Stimulated activated CD8-positive, alpha-beta memory T cell treated with anti-CD3 and anti-CD28 coated beads, Interleukin-7, amount 100 ng/mL, for 1 hour (primary cell): ENCODE measurements around the gene MOGAT2.
"Not testable (repeated sequence)": the region's sequence is repeated elsewhere in the genome, so short reads cannot be mapped to it uniquely, and the experiment has no call there.

Experiments
- DNase-seq, 2 donors: peaks; one replicate each; pipeline ENCODE4 v3.0.0-alpha.2; 2020; ENCODE audit warnings: low read depth in 2 of 2

Gene MOGAT2

GRCh38 chr11:75717608-75718418 is at the start of gene MOGAT2:
Gene MOGAT2 (plus strand): TSS chr11:75717838. CDS start chr11:75717889, 51 bp downstream.
- no peak for DNase-seq

DNA sequence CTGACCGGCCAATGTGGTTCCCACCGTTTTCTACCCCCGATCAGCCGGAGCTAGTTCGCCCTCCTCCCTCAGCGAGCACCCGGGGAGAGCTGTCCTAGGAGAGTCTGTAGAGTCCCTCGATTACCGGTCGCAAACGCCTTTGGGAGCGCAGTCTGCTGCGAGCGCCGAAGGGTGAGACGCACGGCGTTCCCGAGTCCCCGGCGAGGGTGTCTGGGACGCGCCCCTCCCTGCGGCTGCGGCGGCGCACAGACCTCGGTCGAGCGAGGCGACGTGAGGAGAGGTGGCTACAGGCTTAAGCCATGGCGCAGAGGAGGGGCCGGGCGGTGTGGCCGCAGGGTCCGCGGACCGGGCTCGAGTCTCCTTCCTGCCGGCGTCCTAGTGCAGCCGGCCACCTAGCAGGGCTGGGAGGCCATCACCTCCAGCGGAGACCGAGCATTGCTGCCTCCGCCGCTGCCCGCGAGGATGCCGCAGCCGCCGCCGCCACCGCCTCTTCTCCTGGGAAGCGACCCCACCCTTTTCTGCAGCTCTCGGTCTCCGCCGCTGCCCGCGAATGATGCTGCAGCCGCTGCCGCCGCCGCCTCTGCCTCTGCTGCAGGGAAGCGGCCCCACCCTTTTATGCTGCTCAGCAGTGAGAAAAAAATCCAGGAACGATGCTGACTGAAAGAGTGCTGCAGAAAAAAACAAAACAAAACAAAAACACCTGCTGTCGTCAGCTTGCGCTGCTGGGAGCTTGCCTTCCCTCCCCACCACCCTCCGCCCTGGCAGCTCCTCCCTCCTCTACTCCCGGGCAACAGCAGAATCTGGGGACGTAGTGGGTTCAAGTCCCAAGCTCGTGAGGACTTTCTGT is 49.0 kb upstream of the MOGAT2 start, which contains the start of gene MAP6:
Gene MAP6, minus strand, starts transcription at position 588 of the 847 bp plus-strand sequence. CDS start 669 bp downstream, outside the sequence.
- no peak for DNase-seq

DNA sequence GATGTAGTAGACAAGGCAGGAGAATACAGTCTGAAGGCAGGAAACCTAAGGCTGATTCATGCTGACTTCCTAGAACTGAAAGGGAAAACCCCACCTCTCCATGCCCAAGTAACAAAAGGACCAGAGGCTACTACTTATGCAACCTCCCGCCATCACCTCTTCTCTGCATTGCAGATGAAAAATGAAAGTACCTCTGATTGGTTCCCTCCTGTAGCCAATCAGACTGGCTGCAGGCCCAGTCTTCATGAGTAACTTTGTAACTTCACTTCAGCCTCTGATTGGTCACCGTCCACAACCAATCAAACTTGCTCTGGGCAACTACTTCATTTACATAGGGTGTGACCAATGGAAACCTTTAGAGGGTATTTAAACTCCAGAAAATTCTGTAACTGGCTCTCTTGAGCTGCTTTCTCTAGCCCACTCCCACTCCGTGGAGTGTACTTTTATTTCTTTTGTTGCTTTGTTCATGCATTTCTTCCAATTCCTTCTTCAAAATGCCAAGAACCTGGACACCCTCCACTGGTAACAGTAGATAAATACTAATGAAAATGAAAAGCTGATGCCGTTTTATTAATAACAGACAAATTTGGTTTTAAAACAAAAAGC is 43.6 kb upstream of the MOGAT2 start:
- DNase-seq: no peak

GRCh38 chr11:75677275-75677674 is 40.4 kb upstream of the MOGAT2 start:
- no peak for DNase-seq

- DNase-seq: no peak
Observed at GRCh38 chr11:75677909-75678308, 39.7 kb upstream of the MOGAT2 start.

DNA sequence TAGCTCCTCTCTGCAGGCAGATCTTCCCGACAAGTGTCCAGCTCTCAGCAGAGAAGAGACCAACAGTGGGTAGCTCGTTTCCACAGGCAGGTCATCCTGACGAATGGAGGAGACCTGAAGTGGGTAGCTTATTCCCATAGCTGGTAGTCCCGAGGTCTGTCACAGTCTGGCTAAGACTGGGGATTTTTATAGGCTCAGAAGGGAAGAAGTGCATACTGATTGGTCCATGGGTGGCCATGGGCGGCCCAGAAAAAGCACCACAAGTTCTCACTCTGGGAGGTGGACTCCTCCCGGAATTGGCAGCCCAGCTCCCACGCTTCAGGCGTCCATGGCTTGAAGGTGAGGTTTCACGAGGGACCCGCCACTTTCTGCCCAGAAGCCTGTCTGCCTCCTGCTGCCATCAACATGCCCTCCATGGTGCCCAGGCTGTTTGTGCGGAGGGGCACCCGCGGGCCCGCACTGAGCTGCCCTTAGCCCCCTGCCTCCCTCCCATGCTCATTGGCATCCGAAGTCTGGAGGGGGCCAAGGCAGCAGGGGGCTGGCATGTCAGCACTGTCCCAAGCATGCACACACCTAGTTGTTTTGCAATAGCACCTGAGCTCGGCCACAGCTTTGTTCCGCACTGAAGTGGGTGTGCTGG is 38.9 kb upstream of the MOGAT2 start:
- no peak for DNase-seq

- no peak for DNase-seq
Observed at GRCh38 chr11:75679566-75679965, 38.1 kb upstream of the MOGAT2 start.

- not testable (repeated sequence) for DNase-seq
Observed at GRCh38 chr11:75683856-75684255, 33.8 kb upstream of the MOGAT2 start.

DNA sequence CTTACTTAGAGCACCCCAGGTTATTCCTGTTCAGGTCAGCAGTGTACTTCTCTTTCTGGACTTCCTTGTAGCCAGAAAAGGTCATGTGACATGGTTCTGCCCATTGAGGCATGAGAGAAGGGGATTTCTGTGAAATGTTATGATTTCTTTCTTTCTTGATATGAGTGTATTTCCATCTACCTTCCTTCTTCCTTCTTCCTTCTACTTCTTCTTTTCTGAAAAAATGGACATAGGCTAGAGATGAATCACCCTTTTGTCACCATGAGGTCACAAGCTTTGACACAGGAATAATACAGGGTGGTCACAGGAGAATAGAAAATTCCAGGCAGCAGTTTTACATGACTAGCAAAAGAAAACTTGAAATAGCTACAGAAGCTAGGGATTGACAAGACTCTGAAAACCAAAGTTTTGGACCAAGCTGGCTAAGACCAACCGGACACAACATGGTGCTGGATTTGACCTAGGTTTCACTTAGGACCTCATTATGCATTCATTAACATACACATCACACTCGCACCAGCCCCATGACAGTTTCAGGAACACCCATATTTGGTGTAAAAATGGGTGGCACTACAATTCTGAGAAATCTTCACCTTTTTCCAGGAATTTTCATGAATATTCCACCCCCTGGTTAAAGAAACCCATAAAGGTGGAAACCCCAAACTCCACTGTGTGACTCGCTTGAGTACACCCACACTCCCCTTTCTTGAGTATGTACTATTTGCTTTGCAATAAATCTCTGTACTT is 27.6 kb upstream of the MOGAT2 start:
- DNase-seq: no peak

GRCh38 chr11:75691804-75692203 is 25.8 kb upstream of the MOGAT2 start:
- DNase-seq: no peak

DNA sequence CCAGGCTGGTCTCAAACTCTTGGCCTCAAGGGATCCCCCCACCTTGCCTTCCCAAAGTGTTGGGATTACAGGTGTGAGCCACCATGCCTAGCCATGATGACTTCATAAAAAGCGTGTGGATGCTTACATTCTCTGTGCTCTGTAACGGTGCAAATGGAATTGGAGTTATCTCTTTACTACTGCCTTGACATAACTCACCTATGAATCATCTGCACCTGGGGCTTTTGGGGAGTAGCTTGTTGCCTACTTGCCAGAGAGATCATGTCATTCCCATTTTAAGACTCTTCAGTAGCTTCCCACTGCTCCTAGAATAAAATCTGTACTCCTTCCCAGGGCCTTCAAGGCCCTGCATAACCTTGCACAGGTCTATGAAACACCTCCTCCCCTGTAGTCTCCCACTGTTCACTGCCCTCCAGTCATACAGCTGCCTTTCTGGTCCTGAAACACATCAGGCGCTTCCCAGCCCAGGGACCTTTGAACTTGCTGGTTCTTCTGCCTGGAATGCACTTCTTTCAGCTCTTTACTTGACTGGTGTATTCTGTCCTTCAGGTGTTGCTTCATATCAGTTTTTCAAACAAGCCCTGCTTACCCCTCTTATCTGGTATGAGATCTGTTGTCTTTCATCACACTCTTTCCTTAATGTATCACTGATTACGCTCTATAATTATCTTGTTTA is 19.6 kb upstream of the MOGAT2 start:
- DNase-seq: no peak

DNA sequence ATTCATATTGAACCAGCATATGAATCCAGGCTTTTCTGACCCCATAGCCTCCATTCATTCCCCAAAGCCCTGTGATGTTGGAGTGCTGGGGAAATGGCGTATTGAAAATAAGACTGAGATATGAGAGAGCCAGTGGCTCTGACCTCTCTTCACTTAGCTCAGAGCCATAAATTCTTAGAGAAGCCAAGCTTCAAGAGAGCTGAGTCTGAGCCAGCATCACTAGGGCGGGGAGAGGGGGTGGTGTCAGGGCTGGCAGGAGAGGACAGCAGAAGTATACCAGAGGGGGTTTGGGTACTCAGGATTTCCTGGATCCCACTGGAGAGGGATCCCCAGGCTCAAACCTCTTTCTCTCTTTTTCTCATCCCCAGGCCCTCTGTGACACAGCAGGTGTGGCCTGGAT is 16.7 kb upstream of the MOGAT2 start:
- no peak for DNase-seq

DNA sequence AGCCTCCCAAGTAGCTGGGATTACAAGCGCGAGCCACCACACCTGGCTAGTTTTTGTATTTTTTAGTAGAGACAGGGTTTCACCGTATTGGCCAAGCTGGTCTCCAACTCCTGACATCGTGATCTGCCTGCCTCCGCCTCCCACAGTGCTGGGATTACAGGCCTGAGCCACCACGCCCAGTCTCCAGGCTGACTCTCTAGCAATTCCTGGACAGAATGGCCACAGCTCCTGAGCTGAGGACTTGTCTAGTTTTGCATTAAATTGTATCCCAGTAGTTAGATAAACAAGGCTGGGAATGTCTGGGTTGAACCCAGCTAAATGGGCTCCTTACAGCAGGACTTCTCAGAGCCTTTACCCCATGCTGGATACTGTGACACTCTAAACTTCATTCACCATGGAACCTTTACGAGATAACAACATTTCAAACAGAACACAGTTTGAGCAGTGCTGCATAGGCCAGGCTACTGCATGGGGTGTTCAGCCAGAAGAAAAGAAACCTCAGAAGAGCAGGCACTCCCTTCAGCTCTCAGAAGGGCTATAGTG is 13.9 kb upstream of the MOGAT2 start:
- DNase-seq: no peak

DNA sequence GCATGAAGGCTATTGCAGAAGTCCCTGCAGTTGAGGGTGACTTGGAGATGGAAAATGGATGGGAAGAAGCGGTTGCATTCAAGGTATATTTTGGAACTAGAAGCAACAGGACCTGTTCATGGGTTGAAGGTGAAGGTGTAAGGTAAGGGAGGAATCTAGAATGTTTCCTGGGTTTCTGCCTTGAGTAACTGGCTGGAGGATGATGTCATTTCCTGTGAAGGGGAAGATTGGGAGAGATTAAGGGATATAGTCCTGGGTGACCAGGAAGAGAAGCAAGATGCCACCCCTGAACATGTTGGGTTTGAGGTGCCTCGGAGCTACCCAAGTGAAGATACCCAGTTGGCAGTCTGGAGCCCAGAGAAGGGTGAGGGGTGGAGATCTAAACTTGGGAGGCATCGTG is 12.1 kb upstream of the MOGAT2 start:
- DNase-seq: no peak

- peak; percentile 17 to 47 for DNase-seq
Observed at GRCh38 chr11:75706260-75706729, 11.3 kb upstream of the MOGAT2 start.

- DNase-seq: no peak
Observed at GRCh38 chr11:75714211-75714610, 3.4 kb upstream of the MOGAT2 start.

DNA sequence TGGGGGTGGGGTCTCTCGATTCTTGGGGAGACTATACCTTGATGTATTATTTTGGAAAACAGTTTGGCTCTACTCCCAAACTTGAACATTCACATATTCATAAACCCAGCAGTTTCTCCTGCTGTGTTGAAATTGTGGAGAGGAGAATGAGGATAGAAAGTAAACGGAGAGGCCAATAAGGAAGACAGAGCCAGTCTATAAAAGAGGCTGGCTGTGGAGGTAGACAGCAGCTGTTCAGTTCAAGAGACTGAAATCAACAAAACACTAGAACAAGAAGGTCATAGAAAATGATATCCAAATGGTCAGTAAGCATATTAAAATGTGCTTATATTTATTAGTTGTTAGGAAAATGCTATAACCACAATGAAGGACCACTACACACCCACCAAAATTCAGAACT is 1.9 kb upstream of the MOGAT2 start:
- no peak for DNase-seq

GRCh38 chr11:75716659-75717058 is 979 bp upstream of the MOGAT2 start:
- DNase-seq: no peak

DNA sequence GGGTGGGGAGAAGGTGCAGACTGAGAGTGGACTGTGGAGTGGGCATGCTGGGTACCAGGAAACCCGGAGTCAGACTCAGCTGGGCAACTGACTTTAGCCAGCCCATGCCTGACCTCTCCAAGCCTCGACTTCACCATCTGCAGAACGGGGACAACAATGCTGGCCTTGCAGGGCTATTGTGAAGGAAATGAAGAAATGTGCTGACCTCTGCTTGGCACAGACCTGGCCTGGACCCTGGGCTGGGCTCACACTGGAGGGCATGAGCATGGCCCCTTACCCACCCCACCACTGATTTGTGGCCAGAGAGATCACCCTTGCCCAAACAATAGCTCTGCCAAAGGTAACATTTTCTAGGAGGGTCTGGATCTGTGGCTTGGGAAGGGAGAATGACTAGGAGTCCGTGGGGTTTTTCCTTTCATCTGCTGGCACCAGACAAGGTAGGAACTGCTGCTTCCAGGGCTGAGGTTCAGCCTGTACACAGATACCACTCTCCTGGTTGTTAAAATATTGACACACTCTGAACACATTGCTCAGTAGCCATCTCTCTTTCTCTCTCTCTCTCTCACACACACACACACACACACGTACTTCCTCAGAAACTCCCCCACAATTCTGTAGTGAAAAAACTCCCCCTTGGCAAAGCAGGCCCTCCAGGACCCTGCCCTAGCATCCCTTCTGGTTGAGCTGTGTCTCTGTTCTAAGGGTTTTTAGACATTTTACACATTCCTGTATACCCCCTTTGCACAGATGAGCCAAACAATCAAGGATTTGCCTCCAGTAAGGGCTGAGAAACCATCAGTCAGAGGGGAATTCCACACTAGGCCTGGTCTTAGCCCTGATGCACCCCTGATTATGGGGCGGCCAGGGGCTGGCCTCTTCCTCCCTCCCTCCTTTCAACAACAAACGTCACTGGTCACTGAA is 1.0 kb downstream of the MOGAT2 start:
- DNase-seq: no peak
